Measurements from ENCODE around the gene HOXA7. TPM values are rescaled to one million over a fixed set of nuclear protein-coding genes. Genes with fewer than 3 reads are reported as not detected.
A peak's percentile ranks its signal among the peaks of the same experiment; 100 is the strongest.

The HOXA7 gene
- total and polyA plus RNA-seq, 2 donors (not counting 3 experiments of a cell fraction or from before 2014, with no cell fraction given), result 18.1 to 18.5 TPM

DNA sequence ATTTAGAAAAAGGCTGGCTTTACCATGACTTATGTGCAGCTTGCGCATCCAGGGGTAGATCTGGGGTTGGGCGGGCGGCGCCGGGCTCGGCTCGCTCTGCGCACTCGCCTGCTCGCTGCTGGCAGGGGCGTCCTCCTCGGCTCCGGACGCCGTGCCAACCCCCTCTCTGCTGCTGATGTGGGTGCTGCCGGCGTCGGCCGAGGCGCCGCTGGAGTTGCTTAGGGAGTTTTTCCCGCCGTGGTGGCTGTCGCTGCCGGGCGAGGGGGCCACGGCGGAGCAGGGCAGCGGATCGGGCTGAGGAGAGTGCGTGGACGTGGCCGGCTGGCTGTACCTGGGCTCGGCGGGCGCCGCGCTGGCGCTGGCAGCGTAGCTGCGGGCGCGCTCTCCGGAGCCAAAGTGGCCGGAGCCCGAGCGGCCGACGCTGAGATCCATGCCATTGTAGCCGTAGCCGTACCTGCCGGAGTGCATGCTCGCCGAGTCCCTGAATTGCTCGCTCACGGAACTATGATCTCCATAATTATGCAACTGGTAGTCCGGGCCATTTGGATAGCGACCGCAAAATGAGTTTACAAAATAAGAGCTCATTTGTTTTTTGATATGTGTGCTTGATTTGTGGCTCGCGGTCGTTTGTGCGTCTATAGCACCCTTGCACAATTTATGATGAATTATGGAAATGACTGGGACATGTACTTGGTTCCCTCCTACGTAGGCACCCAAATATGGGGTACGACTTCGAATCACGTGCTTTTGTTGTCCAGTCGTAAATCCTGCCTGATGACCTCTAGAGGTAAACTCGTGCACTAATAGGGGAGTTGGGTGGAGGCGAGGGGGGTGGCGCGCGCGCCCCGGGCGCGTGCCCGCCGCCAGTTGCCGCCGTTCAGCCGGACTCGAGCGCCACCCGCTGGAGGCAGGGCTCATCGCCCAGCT, 13.2 kb downstream of the HOXA7 start, which contains the start of gene HOXA5:
TSS of gene HOXA5 (minus strand) at position 659 of the 927 bp plus-strand sequence. CDS start at position 585, 74 bp downstream.
- CTCF ChIA-PET, result interaction anchor here (0.7 to 7.0 kb wide), 32 partner anchors 8 to 1251 kb away, joined by 3 to 72 read pairs (median 7); partner anchors contain the start of genes HOXA3, HOXA4 and HOXA7
- peaks cover 73% of the 10 kb centered on the region for H3K4me1 ChIP-seq (ENCODE audit: control insufficient read depth, extremely low read depth, insufficient read depth, low read length)
- intact Hi-C loops (cut with micrococcal nuclease), result loop anchor here (1.0 to 5.0 kb wide), 6 partner anchors 18 to 1286 kb away; no protein-coding TSS in a partner anchor
- no peaks in the 10 kb centered on the region for H3K27me3 ChIP-seq (ENCODE audit: control insufficient read depth in 2 of 2, insufficient read depth in 2 of 2, low read length in 2 of 2)
- TSS peak; percentile 12 for BruUV-seq (replicated peaks)
- H3K79me2 ChIP-seq (ENCODE audit: control insufficient read depth, insufficient read depth, low read length), result peaks cover 97% of the 10 kb centered on the region
- H3K27ac ChIP-seq (ENCODE audit: insufficient read depth, low read depth, low read length), result peak within 1 kb of the TSS; percentile 82
- POLR2A ChIA-PET, result interaction anchor here (0.7 to 1.5 kb wide), 4 partner anchors 15 to 44 kb away, joined by 3 read pairs; partner anchors contain the start of gene HOXA9
- TF ChIP-seq MYC (IDR thresholded peaks at IDR 0.05; ENCODE audit: low read depth, low read length) (no peak), POLR2AphosphoS5 (IDR thresholded peaks at IDR 0.05; ENCODE audit: insufficient read depth, low read depth, low read length) (peak; percentile 82), JUN (IDR thresholded peaks at IDR 0.05; ENCODE audit: borderline replicate concordance, insufficient read depth, insufficient read length, low read depth) (no peak), EZH2 (IDR thresholded peaks at IDR 0.05; ENCODE audit: borderline replicate concordance, low read depth, low read length, severe bottlenecking) (no peak), GATA2 (IDR thresholded peaks at IDR 0.05; ENCODE audit: insufficient read depth, insufficient read length, low read depth, low read length) (no peak), FOS (IDR thresholded peaks at IDR 0.05; ENCODE audit: borderline replicate concordance, insufficient read depth, low read length) (no peak), POLR2A (IDR thresholded peaks at IDR 0.05; ENCODE audit: low read depth, low read length) (peak; percentile 86)
- TF ChIP-seq, protein P1, sequence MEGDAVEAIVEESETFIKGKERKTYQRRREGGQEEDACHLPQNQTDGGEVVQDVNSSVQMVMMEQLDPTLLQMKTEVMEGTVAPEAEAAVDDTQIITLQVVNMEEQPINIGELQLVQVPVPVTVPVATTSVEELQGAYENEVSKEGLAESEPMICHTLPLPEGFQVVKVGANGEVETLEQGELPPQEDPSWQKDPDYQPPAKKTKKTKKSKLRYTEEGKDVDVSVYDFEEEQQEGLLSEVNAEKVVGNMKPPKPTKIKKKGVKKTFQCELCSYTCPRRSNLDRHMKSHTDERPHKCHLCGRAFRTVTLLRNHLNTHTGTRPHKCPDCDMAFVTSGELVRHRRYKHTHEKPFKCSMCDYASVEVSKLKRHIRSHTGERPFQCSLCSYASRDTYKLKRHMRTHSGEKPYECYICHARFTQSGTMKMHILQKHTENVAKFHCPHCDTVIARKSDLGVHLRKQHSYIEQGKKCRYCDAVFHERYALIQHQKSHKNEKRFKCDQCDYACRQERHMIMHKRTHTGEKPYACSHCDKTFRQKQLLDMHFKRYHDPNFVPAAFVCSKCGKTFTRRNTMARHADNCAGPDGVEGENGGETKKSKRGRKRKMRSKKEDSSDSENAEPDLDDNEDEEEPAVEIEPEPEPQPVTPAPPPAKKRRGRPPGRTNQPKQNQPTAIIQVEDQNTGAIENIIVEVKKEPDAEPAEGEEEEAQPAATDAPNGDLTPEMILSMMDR (IDR thresholded peaks at IDR 0.05; ENCODE audit: extremely low read depth in 1 of 2, insufficient read depth in 1 of 2, low read depth in 1 of 2, low read length in 2 of 2), result peak; percentile 83 to 96
- TF ChIP-seq, protein P2, sequence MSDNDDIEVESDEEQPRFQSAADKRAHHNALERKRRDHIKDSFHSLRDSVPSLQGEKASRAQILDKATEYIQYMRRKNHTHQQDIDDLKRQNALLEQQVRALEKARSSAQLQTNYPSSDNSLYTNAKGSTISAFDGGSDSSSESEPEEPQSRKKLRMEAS (IDR thresholded peaks at IDR 0.05; ENCODE audit: insufficient read depth, insufficient read length), result peak; percentile 93
- peak within 1 kb of the TSS; percentile 29 to 84 (median 65) for H3K4me3 ChIP-seq (replicated peaks in 1 of 3; ENCODE audit: insufficient read depth in 1 of 3, low read depth in 1 of 3, low read length in 3 of 3)
- DNase-seq (ENCODE audit: low read depth, low spot score) (peak; percentile 97), FAIRE-seq (peak; percentile 94)
- H3K9me3 ChIP-seq (replicated peaks; ENCODE audit: control insufficient read depth, insufficient read depth, low read length), result no peaks in the 10 kb centered on the region
- H3K9ac ChIP-seq (replicated peaks; ENCODE audit: extremely low read depth, insufficient read depth, low read length), result peak within 1 kb of the TSS; percentile 84
- H3K4me2 ChIP-seq (ENCODE audit: insufficient read depth, low read length), result peak within 1 kb of the TSS; percentile 92
- dilution Hi-C loops (cut with MboI; ENCODE audit: extremely low pct_ligation_motif_present, low sequenced_read_pairs), result no loop called here
- peaks cover 0 to 19% of the 10 kb centered on the region in 2 experiments for H3K36me3 ChIP-seq (ENCODE audit: control insufficient read depth in 2 of 2, extremely low read depth in 1 of 2, insufficient read depth in 2 of 2, low read length in 2 of 2)
- H4K20me1 ChIP-seq (replicated peaks; ENCODE audit: control insufficient read depth, extremely low read depth, insufficient read depth, low read length), result no peaks in the 10 kb centered on the region
- H2AFZ ChIP-seq (ENCODE audit: low read depth, low read length), result no peak within 1 kb of the TSS
- no peaks in the 10 kb centered on the region for H3K9me1 ChIP-seq (replicated peaks; ENCODE audit: control insufficient read depth, extremely low read depth, insufficient read depth, low read length)
